Suppressor macrophage (primary cell): ENCODE measurements around the gene MET.
"Not testable (repeated sequence)": the region's sequence is repeated elsewhere in the genome, so short reads cannot be mapped to it uniquely, and the experiment has no call there.

ENCODE experiments used
- DNase-seq, 4 experiments: peaks; one replicate each; pipeline ENCODE4 v3.0.0-alpha.2; 2020 to 2022
- total RNA-seq, 17 experiments: gene quantifications; one replicate each; lab custom pipeline; 2026; ENCODE audit warnings: mixed read lengths in 6 of 17, inconsistent platforms in 3 of 17; lab: John Stamatoyannopoulos, UW

The MET gene
- total RNA-seq, result 0.10 to 4.2 (median 0.55) reads per million in 17 experiments

DNA sequence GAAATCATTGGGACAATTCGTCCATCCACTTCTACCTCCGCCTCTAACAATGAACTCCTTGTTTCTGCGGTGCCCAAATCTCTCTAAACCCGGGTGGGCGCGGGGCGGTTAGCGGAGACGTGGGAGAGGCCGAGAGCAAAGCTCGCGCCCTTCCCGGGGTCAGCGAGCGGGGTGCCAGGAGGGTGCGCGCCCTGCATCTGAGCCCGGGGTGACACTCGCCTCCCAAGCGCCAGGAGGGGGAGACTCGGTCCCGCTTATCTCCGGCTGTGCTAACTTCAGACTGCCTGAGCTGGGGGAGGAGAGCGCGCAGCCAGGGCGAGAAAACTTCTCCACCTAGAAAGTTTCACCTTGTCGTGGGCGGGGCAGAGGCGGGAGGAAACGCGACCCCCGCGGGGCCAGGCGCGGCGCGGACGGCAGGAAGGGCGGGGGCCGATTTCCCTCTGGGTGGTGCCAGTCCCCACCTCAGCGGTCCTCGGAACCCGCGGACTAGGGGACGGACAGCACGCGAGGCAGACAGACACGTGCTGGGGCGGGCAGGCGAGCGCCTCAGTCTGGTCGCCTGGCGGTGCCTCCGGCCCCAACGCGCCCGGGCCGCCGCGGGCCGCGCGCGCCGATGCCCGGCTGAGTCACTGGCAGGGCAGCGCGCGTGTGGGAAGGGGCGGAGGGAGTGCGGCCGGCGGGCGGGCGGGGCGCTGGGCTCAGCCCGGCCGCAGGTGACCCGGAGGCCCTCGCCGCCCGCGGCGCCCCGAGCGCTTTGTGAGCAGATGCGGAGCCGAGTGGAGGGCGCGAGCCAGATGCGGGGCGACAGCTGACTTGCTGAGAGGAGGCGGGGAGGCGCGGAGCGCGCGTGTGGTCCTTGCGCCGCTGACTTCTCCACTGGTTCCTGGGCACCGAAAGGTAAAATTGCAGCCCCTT, at the start of gene MET:
Gene MET, plus strand, starts transcription at position 516 of the 915 bp plus-strand sequence. CDS start 26,889 bp downstream, outside the sequence.
- peak; percentile 65 to 84 (median 70) for DNase-seq

DNA sequence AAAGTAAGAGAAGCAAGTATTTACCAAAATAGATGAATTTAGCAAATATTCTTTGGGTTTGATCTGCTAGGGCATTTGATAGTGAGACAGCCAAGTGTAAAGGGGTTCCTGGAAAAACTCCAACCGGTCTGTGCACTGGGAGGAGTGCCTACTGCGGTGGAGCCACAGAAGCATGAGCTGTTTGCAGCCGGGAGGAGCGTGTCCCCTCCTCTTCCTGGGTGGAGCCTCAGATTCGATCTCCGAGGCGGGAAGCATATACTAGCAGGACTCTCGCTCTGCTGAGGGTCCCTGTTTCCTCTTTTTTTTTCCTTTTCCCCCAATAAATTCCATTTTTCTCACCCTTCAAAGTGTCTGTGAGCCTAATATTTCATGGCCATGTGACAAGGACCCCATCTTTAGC, 45.1 kb upstream of the MET start:
- no peak for DNase-seq

DNA sequence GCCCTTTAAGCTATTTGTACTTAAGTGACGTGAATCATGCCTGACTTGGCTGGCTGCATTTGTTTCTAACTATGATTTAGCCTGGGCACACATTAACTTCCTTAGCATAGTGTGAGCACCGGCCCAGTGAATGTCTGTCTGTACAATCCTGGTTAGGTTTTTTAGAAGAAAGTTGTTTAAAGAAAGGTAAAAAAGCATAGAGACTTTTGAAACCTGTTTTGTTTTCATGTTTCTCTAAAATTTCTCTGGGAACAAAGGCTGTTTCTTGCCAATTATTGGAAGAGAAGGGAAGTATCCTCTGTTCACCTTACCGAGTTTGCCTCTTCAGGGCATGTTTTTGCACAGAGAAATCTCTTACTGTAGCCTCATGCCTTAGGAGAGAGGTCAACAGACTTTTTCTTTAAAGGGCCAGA, 42.9 kb upstream of the MET start:
- no peak for DNase-seq

DNA sequence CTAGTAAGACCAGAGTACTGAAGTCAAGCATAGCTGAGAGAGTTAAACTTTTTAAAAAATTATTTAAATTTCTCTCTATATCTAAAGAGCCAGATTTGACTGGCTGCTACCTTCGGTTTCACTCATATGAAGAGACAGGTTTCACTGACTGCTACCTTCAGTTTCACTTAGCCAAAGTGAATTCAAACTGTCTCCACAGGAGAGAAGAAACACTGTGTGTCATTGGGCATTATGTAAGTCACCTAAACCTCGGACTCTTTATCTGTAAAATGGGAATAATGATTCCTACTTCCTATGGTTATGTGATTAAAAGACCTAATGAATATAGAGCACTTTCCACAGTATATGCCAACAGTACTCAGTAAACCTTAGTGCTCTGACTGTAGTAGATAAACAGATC, 41.6 kb upstream of the MET start:
- DNase-seq, result no peak

DNA sequence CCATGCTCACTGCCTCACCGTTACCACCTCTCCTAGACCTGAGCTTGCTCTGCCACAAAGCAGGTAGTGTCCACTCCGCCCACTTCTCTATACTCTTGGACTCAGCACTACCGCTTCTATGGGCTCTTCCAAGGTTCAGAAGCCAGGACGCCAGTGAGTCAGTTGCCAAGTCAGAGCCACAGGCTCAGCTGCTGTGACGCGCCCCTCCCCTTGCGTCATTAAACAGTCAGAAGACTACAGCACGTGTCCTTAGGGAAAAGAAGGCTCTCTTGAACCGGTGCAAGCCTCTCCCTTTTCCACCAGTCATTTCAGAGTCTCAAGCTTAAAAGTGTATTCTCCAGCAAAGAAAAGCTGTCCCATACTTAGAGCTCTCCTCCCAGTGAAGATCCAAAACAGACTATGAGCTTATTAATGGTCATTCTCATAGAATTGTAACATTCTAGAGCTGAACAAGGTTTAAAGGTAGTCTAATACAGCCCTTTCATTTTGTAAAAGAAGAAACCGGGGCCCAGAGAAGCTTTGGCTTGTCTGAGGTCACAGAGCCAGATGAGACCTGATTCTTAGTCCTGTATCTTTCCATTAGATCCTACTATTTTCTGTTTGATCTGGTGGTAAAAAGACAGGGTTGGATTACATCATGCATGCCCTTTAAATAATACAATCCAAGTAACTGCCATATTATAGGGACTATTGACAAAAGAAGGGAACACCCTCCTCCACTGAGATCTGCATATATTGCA, 40.9 kb upstream of the MET start:
- DNase-seq, result peak; percentile 77 to 89 (median 85)

DNA sequence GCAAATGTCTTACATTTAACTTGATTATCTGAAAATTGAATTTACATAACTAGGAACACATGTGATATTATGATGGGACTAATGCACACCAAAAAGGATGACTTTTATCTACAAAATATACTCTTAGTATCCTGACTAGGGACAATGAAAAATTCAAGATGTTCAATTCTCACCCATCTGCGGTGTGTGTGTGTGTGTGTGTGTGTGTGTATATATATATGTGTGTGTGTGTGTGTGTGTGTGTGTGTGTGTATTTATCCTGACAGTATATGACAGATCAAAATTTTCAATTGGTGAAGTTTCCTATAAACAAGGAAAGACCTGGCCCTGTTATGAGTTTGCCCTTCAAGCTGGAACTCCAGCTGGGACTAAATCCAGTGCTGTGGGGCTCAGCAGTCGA, 40.3 kb upstream of the MET start:
- no peak for DNase-seq

DNA sequence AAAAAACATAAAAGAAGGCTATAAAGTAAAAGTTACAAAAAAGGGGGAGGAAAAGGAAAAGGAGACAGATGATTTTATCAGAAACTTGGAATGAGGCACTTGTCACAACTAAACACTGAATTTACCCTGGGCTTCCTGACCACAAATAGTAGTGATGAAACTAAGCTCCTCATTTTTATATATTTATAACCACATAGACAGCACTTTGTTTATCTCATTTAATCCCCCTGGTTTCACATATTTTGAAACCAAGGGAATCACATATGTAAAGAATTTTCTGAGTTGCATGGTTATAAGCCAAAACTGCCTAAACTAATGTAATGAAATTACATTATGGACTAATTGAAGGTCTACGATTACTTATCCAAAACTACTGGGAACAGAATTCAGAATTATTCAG, 39.6 kb upstream of the MET start:
- no peak for DNase-seq

DNA sequence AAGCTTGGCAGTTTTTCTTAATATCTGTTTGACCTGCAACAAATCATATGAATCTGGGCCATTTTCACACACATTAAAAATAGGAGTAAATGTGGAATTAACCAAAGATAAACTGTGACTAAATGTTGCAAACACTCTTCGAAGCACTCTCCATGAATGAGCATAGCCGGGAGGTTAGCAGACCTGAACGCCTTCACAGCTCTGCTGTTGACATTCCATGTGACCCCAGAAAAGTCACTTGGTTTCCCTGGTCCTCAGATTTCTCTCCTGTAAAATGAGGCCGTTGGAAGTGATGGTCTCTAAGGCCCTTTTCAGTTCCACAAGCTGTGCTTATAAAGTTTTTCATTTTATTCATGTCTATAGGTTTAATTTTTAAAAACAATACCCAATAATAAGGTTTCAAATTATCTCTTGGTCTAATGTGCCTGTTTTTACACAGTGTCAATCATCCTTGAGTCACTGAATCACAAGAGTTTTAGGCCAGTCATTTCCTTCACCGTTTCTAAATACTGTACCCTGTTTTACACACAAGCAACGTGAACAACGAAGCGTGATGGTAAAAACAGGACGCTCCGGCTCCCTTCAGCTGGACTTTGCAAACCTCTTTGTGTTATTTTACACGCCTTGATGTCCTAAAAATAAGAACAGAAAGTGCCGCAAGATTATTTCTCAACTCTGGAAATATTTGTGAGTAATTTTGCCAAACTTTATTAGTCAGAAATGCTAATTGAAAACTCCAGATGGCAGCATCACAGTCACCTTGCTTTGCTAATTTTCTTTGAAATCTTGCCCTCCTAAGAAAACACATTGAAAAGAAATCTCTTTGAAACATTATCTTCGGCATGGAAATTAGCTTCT, 38.6 kb upstream of the MET start:
- DNase-seq, result peak; percentile 62 to 78 (median 66)

DNA sequence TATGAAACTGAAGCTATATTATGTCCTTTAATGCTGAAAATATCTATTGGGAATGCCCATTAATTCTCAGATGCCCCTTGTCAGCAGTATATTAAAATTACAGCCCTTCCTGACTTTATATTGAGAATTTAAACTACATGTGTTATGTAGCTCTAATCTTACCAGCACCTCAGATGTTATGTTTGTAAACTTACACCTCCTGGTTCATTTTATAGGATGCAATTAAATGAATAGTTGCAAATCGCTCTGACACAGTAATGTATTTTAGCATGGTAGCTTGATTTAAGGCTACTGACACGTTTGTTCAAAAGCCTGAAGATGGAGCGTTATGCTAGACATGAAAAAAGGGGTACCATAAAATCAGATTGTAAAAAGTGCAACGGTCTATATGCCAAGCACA, 35.0 kb upstream of the MET start:
- DNase-seq, result no peak

DNA sequence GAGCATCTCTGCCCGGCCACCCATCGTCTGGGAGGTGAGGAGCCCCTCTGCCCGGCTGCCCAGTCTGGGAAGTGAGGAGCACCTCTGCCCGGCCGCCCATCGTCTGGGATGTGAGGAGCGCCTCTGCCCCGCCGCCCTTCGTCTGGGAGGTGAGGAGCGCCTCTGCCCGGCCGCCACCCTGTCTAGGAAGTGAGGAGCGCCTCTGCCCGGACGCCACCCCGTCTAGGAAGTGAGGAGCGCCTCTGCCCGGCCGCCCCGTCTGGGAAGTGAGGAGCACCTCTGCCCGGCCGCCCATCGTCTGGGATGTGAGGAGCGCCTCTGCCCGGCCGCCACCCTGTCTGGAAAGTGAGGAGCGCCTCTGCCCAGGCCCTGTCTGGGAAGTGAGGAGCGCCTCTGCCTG, 33.4 kb upstream of the MET start:
- DNase-seq, result not testable (repeated sequence)

DNA sequence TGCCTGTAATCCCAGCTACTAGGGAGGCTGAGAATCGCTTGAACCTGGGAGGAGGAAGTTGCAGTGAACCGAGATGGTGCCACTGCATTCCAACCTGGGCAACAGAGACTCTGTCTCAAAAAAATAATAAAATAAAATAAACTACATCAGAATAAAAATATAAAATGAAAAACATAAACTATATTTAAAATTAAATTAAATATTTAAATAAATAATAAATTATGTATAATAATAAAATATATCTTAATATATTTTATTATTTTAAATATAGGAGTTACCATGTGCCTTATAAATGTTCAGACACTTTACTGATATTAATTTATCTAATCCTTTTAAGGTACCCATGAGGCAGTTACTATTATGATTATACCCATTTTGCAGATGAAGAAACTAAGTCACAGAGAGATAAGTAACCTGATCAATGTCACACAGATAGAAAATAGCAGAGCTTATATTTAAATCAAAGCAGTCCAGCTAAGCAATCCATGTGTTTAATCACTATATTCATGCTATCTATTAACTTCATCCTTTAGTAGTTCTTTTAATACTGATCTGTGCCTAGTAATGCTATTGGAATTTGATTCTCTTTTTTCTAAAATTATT, 30.3 kb upstream of the MET start:
- no peak for DNase-seq

DNA sequence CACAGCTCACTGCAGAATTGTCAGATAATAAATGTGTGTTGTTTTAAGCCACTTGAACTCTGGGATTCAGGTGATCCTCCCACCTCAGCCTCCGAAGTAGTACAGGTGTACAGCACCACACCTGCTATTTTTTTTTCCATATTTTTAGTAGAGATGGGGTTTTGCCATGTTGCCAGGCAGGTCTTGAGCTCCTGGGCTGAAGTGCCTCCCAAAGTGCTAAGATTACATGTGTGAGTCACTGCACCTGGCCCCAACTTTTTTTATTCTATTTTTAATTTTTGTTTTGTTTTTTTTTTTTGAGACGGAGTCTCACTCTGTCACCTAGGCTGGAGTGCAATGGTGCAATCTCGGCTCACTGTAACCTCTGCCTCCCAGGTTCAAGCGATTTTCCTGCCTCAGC, 28.8 kb upstream of the MET start:
- not testable (repeated sequence) for DNase-seq

DNA sequence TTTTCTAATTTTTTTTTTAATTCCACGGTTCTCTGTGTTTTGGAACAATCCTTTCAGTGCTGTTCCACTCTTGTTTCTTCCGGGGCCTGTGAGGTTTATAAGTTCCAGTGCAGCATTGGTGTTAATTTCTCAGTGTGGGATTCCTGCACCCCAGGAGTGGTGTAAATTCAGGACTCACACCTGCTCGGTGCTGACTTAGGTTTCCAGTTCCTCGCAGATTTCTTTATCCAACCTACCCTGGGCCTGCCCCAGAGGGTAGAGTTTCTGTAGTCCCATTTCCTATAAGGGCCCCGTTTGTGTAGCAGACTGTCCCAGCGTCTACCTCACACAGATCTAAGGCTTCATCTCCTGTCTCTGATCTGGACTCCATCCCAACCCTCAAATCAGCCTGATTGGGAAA, 27.4 kb upstream of the MET start:
- DNase-seq, result no peak

DNA sequence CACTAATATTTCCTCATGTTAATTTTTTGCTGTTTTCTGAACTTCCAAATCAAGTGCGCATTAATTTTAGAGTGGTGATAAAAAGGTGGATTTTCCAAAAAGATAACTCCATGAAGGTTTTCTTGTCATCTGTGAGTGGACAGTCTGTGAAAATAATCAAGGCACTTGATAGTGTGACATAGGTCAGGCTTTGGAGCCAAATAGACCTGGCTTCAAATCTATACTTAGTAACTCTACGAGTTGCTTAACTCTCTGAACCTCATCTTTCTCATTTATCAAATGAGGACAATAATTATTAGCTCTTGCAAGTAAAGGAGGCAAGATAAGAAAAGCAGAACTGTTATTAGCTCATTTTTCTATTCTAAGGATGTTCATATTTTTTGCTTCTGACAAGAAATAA, 24.7 kb upstream of the MET start:
- DNase-seq, result no peak

DNA sequence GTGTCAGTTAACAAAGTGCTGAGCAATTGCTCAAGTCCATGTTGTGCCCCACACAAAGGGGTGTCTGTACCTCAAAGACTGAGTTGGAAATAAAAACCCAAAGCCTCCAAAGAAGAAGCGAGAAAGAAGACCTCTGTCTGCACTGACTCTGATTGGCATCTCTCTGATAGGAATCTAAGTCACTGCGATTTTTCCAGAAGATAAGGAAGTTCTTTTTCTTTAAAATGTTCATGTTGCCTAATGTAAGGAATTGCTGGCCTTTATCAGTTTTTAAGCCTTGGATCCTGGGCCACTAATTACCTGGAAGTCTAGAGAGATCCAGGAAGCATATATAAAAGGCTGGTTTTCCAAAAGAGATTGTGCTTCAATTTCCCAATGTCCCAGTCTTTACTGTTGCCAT, 24.1 kb upstream of the MET start:
- DNase-seq, result no peak

DNA sequence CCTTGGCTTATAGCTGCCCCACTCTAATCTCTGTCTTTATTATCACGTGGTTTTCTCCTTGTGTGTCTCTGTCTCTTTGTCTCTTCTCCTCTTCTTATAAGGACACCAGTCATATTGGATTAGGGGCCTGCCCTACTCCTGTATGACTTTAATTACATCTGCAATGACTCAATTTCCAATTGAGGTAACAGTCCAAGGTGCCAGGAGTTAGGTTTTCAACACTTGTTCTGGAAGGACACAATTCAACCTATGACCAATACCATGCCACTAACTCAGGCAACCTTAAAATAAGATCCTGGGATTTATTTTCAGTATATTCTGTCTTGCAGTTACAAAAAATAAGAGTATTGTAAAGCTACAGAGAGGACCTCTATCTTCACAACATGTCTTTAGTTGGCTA, 21.6 kb upstream of the MET start:
- no peak for DNase-seq

DNA sequence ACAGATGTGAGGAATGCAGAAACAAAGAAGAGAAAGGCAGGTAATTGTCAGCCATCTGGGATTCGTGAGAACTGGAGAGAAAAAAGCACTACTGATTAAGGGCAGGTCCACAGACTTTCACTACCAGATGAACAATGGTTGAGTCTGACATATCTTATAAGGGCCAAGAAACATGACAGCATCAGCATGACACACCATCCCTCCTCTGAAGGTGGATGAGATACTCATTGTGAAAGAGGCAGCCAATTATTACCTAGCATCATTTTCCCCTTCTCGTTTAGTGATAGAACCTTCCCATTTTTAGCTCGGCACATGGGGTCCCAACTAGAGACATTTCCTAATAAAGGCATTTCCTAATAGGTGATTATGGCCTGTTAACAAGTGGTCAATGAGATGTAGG, 19.2 kb upstream of the MET start:
- DNase-seq, result no peak

DNA sequence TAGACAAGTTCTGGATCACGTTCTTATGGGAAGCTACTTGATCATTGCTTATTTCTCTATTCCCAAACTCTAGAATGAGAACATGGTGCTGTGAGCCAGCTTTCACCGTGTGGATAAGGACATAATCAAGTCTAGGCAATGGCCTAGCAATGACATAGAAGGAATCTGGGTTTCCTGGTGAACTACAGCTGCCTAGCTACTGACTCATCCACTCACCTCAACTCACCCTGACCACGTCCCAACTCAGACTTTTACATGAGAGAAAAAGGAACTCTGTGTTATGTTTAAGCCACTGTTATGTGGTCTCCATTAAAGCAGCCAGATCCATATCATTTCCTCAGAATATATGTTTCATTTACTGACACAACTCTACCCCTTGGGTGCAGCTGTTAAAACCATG, 18.8 kb upstream of the MET start:
- DNase-seq, result no peak

DNA sequence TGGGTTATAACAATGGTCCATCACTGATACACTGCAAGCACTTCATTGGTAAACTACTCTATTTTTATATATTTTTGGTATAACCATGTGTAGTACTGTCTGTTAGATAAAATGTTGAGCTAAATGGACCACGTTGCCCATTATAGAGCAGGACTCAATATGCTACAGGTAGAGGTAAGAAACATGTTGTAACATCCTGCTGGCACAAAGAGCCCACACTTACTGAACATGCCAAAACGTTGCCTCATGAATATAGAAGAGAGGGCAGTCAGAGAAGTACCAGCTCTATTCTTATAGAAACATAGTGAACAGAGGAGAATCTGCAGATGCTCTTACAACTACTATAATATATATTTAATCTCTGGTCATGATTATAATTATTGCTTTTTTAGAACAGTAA, 18.4 kb upstream of the MET start:
- DNase-seq, result no peak

DNA sequence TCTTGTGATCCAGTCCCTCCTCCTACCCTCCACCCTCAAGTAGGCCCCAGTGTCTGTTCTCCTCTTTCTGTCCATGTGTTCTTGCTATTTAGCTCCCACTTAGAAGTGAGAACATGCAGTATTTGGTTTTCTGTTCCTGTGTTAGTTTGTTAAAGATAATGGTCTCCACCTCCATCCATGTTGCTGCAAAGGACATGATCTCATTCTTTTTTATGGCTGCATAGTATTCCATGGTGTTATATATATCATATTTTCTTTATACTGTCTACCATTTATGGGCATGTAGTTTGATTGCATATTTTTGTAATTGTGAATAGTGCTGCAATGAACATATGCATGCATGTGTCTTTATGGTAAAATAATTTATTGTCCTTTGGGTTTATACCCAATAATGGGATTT, 12.7 kb upstream of the MET start:
- not testable (repeated sequence) for DNase-seq

DNA sequence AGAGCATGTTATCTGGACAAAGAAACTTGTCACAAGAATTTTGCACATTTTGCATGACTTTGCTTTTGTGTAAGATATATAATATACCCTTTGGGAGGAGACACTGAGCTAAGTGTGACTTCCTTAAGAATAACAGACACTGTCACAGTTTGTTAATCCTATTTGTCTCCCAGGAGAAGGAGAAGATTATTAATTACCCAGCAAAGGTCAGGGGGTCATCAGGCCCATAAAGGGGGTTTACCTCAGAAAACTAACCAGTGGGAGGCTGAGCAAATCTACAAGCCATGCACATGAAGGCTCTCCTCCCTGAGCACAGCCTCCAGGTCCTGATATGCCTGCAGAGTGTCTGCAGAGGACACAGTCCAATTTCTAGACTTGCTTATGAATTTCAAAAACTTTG, 10.1 kb upstream of the MET start:
- no peak for DNase-seq

DNA sequence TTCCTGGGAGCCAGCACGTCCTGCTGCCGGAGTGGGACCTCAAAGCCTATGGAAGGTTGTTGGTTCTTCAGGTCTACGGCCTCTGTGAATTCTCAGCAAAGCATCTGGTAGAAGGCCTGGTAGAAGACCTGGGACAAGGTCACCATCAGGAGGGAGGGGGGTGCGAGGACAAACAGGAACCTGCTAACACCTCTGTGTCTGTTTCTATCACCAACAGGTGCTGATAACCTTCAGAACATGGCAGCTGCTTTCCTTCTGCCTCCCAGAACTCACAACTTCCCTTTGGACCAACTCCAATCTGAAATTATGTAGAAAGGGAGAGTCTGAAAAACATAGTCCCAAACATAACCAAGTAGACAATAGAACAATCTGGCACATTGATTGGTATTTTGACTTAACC, 8.3 kb upstream of the MET start:
- no peak for DNase-seq
